ENCODE measurements around the gene DAB2IP. TPM values are rescaled to one million over a fixed set of nuclear protein-coding genes. Genes with fewer than 3 reads are reported as not detected.

DAB2IP gene
- total RNA-seq, 1 experiment from 2014 or later: 4.0 TPM

- DNase-seq (ENCODE audit: low read depth): no peak
Observed at GRCh38 chr9:121774715-121775613, 123.5 kb downstream of the DAB2IP start.

GRCh38 chr9:121776001-121776738, 124.7 kb downstream of the DAB2IP start:
- DNase-seq (ENCODE audit: low read depth): no peak

- DNase-seq (ENCODE audit: low read depth): no peak
Observed at GRCh38 chr9:121776739-121777637, 125.6 kb downstream of the DAB2IP start.

GRCh38 chr9:121778252-121779225, 127.1 kb downstream of the DAB2IP start:
- DNase-seq (ENCODE audit: low read depth): no peak

- no peak for DNase-seq (ENCODE audit: low read depth)
Observed at GRCh38 chr9:121779381-121780117, 128.1 kb downstream of the DAB2IP start.

GRCh38 chr9:121780177-121781040, 129.0 kb downstream of the DAB2IP start:
- DNase-seq (ENCODE audit: low read depth): no peak

- no peak for DNase-seq (ENCODE audit: low read depth)
Observed at GRCh38 chr9:121781145-121781548, 129.7 kb downstream of the DAB2IP start.

- DNase-seq (ENCODE audit: low read depth): no peak
Observed at GRCh38 chr9:121781701-121782464, 130.4 kb downstream of the DAB2IP start.

GRCh38 chr9:121782514-121783110, 131.2 kb downstream of the DAB2IP start:
- no peak for DNase-seq (ENCODE audit: low read depth)

- no peak for DNase-seq (ENCODE audit: low read depth)
Observed at GRCh38 chr9:121783111-121783510, 131.7 kb downstream of the DAB2IP start.

- no peak for DNase-seq (ENCODE audit: low read depth)
Observed at GRCh38 chr9:121783521-121784507, 132.4 kb downstream of the DAB2IP start.

GRCh38 chr9:121784731-121785411, 133.4 kb downstream of the DAB2IP start:
- DNase-seq (ENCODE audit: low read depth): no peak

GRCh38 chr9:121785673-121786542, 134.5 kb downstream of the DAB2IP start:
- DNase-seq (ENCODE audit: low read depth): no peak

GRCh38 chr9:121786543-121786948, 135.1 kb downstream of the DAB2IP start:
- no peak for DNase-seq (ENCODE audit: low read depth)

- DNase-seq (ENCODE audit: low read depth): no peak
Observed at GRCh38 chr9:121786998-121787422, 135.6 kb downstream of the DAB2IP start.
